Astrocyte (in vitro differentiated cells and primary cell): Measurements from ENCODE around the gene MAEA. TPM values are rescaled to one million over a fixed set of nuclear protein-coding genes. Genes with fewer than 3 reads are reported as not detected.
"Not testable (repeated sequence)": the region's sequence is repeated elsewhere in the genome, so short reads cannot be mapped to it uniquely, and the experiment has no call there.

Experiments used
- DNase-seq: peaks from one replicate; pipeline ENCODE4 v3.0.0-alpha.2; 2010; ENCODE audit warnings: low read depth
- FAIRE-seq: peaks from 2 replicates; lab custom pipeline; 2011; peaks lifted over from hg19 to GRCh38; lab: Jason Lieb, UNC
- H2AFZ ChIP-seq: 2 replicates; pipeline ENCODE4 v1.6.0; 2012; ENCODE audit warnings: low read depth, low read length, inconsistent platforms
- H3K27ac ChIP-seq: 2 replicates; pipeline ENCODE4 v1.5.1; 2011; ENCODE audit warnings: low read depth, low read length, inconsistent platforms
- H3K27me3 ChIP-seq: 2 replicates; pipeline ENCODE4 v1.6.0; 2011; ENCODE audit warnings: low read length, inconsistent platforms; ENCODE audit not compliant: insufficient read depth
- H3K36me3 ChIP-seq: 2 replicates; pipeline ENCODE4 v1.5.1; 2011; ENCODE audit warnings: low read length, inconsistent platforms; ENCODE audit not compliant: insufficient read depth
- H3K4me1 ChIP-seq: 2 replicates; pipeline ENCODE4 v1.5.1; 2011; ENCODE audit warnings: low read length, inconsistent platforms; ENCODE audit not compliant: insufficient read depth
- H3K4me2 ChIP-seq: 2 replicates; pipeline ENCODE4 v1.6.0; 2012; ENCODE audit warnings: low read length, inconsistent platforms
- H3K4me3 ChIP-seq: 2 replicates; pipeline ENCODE4 v1.5.1; 2011; ENCODE audit warnings: low read depth, mild to moderate bottlenecking, low read length, inconsistent platforms; ENCODE audit not compliant: insufficient read depth
- H3K79me2 ChIP-seq: 2 replicates; pipeline ENCODE4 v1.6.0; 2012; ENCODE audit warnings: mild to moderate bottlenecking, low read length, inconsistent platforms; ENCODE audit not compliant: insufficient read depth
- H3K9ac ChIP-seq: 2 replicates; pipeline ENCODE4 v1.6.0; 2012; ENCODE audit warnings: mild to moderate bottlenecking, low read length, inconsistent platforms
- H3K9me3 ChIP-seq: 2 replicates; pipeline ENCODE4 v1.5.1; 2012; ENCODE audit warnings: low read depth, mild to moderate bottlenecking, low read length, inconsistent platforms; ENCODE audit not compliant: insufficient read depth
- H4K20me1 ChIP-seq: 2 replicates; pipeline ENCODE4 v1.6.0; 2012; ENCODE audit warnings: low read length, inconsistent platforms; ENCODE audit not compliant: insufficient read depth
- H3K27ac Mint-ChIP-seq: one replicate; pipeline ENCODE4 v1.8.0; 2021; ENCODE audit warnings: mild to moderate bottlenecking, mixed read lengths; ENCODE audit not compliant: unreplicated experiment
- H3K27me3 Mint-ChIP-seq: one replicate; pipeline ENCODE4 v1.8.0; 2021; ENCODE audit warnings: low read depth, mixed read lengths; ENCODE audit not compliant: unreplicated experiment
- H3K36me3 Mint-ChIP-seq: one replicate; pipeline ENCODE4 v1.8.0; 2021; ENCODE audit warnings: low read depth, mixed read lengths; ENCODE audit not compliant: unreplicated experiment
- H3K4me1 Mint-ChIP-seq: one replicate; pipeline ENCODE4 v1.8.0; 2021; ENCODE audit warnings: low read depth, mixed read lengths; ENCODE audit not compliant: unreplicated experiment
- H3K4me3 Mint-ChIP-seq: one replicate; pipeline ENCODE4 v1.8.0; 2021; ENCODE audit warnings: mild to moderate bottlenecking, moderate library complexity, mixed read lengths; ENCODE audit not compliant: unreplicated experiment
- H3K9me3 Mint-ChIP-seq: one replicate; pipeline ENCODE4 v1.8.0; 2021; ENCODE audit warnings: mild to moderate bottlenecking, mixed read lengths; ENCODE audit not compliant: unreplicated experiment
- CTCF ChIP-seq: IDR thresholded peaks from 2 replicates; pipeline ENCODE4 v1.5.1; 2011; ENCODE audit warnings: low read depth, mild to moderate bottlenecking, inconsistent platforms, low read length, moderate library complexity; ENCODE audit not compliant: insufficient read depth
- EZH2 ChIP-seq: IDR thresholded peaks from 2 replicates; pipeline ENCODE4 v1.6.1; 2012; ENCODE audit warnings: mild to moderate bottlenecking, low read length, inconsistent platforms; ENCODE audit not compliant: insufficient read depth
- total RNA-seq: library from RNA; stranded (reverse); gene quantifications from 2 replicates; pipeline ENCODE4 v1.2.1, GENCODE V29; 2021

Gene MAEA
- total RNA-seq, 1 donor from 2014 or later, result 79.3 TPM

DNA sequence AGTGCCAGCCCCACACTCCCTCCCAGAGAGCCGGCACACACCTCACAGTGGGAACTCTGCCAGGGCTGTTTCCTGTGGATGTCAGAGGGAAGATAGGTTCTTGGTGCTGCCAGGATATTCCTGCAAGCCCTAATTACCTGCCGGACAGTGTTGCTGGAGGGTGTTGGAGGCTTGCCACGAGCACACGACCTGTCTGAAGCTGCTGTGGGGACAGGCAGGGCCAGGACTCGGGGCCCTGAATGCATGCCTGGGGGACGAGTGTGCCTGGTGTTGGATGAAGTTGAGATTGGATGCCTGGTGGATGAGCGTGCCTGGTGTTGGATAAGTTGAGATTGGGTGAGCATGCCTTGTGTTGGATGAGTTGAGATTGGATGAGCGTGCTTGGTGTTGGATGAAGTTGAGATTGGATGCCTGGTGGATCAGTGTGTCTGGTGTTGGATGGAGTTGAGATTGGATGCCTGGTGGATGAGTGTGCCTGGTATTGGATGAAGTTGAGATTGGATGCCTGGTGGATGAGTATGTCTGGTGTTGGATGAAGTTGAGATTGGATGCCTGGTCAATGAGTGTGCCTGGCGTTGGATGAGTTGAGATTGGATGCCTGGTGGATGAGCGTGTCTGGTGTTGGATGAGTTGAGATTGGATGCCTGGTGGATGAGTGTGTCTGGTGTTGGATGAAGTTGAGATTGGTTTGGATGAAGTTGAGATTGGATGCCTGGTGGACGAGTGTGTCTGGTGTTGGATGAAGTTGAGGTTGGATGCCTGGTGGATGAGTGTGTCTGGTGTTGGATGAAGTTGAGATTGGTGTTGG, 34.1 kb downstream of the MAEA start:
- Mint-ChIP-seq H3K36me3 (peaks cover 15% of the 10 kb centered on the region), H3K9me3 (no peaks in the 10 kb centered on the region), H3K27ac (no peak overlapping the region), H3K27me3 (no peaks in the 10 kb centered on the region), H3K4me3 (no peak overlapping the region), H3K4me1 (no peaks in the 10 kb centered on the region)
- Histone ChIP-seq H3K79me2 (peaks cover 29% of the 10 kb centered on the region), H3K4me3 (no peak overlapping the region), H4K20me1 (peaks cover 30% of the 10 kb centered on the region), H3K36me3 (peaks cover 2% of the 10 kb centered on the region), H3K9me3 (peaks cover 12% of the 10 kb centered on the region), H3K4me1 (peaks cover 17% of the 10 kb centered on the region), H3K4me2 (peak overlapping the region; percentile 68), H3K9ac (peak overlapping the region; percentile 68), H3K27ac (peak overlapping the region; percentile 93), H3K27me3 (no peaks in the 10 kb centered on the region), H2AFZ (no peak overlapping the region)
- no peak for TF ChIP-seq EZH2
- FAIRE-seq, result peak; percentile 84
- peak; percentile 99 for DNase-seq

- Histone ChIP-seq H3K27ac (peak overlapping the region; percentile 93), H3K4me1 (peaks cover 17% of the 10 kb centered on the region), H3K9me3 (peaks cover 12% of the 10 kb centered on the region), H3K9ac (peak overlapping the region; percentile 55), H3K79me2 (peaks cover 37% of the 10 kb centered on the region), H4K20me1 (peaks cover 30% of the 10 kb centered on the region)
- H3K27ac Mint-ChIP-seq, H3K4me3 Mint-ChIP-seq, H3K4me2 ChIP-seq, H2AFZ ChIP-seq, H3K27me3 Mint-ChIP-seq, FAIRE-seq, H3K4me3 ChIP-seq, H3K36me3 ChIP-seq, H3K27me3 ChIP-seq, H3K4me1 Mint-ChIP-seq, H3K9me3 Mint-ChIP-seq: not testable (repeated sequence)
- peak; percentile 78 for DNase-seq
- H3K36me3 Mint-ChIP-seq, result peaks cover 11% of the 10 kb centered on the region
These were observed 34.9 kb downstream of the MAEA start for GRCh38 chr4:1324443-1325175.

DNA sequence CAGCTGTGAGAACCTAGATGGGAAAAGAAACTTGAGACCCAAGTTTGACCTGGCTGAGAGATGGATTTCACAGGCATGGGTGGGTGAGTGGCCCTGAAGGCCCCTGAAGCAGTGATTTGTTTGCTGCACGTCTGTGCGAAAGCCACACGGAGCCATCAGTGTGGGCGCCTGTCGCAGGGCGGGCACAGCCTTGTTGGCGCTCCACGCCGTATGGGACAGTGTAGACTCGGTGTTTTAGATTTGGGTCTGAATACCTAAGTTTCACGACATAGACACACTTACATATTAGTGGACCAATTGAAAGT, 35.4 kb downstream of the MAEA start:
- H2AFZ ChIP-seq, result no peak overlapping the region
- peaks cover 12% of the 10 kb centered on the region for H3K9me3 ChIP-seq
- H3K27me3 ChIP-seq, result no peaks in the 10 kb centered on the region
- Mint-ChIP-seq H3K9me3 (no peaks in the 10 kb centered on the region), H3K27ac (no peak overlapping the region), H3K36me3 (peaks cover 8% of the 10 kb centered on the region), H3K4me3 (no peak overlapping the region), H3K27me3 (no peaks in the 10 kb centered on the region), H3K4me1 (no peaks in the 10 kb centered on the region)
- H3K4me2 ChIP-seq, result no peak overlapping the region
- FAIRE-seq (no peak), DNase-seq (no peak)
- peaks cover 37% of the 10 kb centered on the region for H3K79me2 ChIP-seq
- no peak overlapping the region for H3K4me3 ChIP-seq
- peak overlapping the region; percentile 55 for H3K9ac ChIP-seq
- peaks cover 17% of the 10 kb centered on the region for H3K4me1 ChIP-seq
- H3K36me3 ChIP-seq, result peaks cover 2% of the 10 kb centered on the region
- peaks cover 30% of the 10 kb centered on the region for H4K20me1 ChIP-seq
- H3K27ac ChIP-seq, result peak overlapping the region; percentile 93
- TF ChIP-seq EZH2 (no peak), CTCF (no peak)
